Hepatocyte (in vitro differentiated cells): Measurements from ENCODE around the gene ID3. TPM values are rescaled to one million over a fixed set of nuclear protein-coding genes. Genes with fewer than 3 reads are reported as not detected.

Experiments used
- DNase-seq: peaks from one replicate; pipeline ENCODE4 v3.0.0-alpha.2; 2016; ENCODE audit warnings: low spot score
- H2AFZ ChIP-seq: fragments of 200-600 bp; sonication (generic); 2 replicates; pipeline ENCODE4 v1.6.0; 2016; ENCODE audit warnings: antibody characterized with exemption, mild to moderate bottlenecking
- H3K27ac ChIP-seq: fragments of 200-600 bp; sonication (generic); 2 replicates; pipeline ENCODE4 v1.5.1; 2016; ENCODE audit warnings: mild to moderate bottlenecking
- H3K27me3 ChIP-seq: fragments of 200-600 bp; sonication (generic); 2 replicates; pipeline ENCODE4 v1.6.1; 2016
- H3K36me3 ChIP-seq: fragments of 200-600 bp; sonication (generic); replicated peaks from 2 replicates; pipeline ENCODE4 v1.5.1; 2016; ENCODE audit warnings: low read depth; ENCODE audit not compliant: insufficient read depth
- H3K4me1 ChIP-seq: fragments of 200-600 bp; sonication (generic); 2 replicates; pipeline ENCODE4 v1.5.1; 2016; ENCODE audit warnings: mild to moderate bottlenecking, moderate library complexity; ENCODE audit not compliant: insufficient read depth
- H3K4me2 ChIP-seq: fragments of 200-600 bp; sonication (generic); 2 replicates; pipeline ENCODE4 v1.6.0; 2016
- H3K4me3 ChIP-seq: fragments of 200-600 bp; sonication (generic); 2 replicates; pipeline ENCODE4 v1.5.1; 2016; ENCODE audit warnings: mild to moderate bottlenecking
- H3K79me2 ChIP-seq: fragments of 200-600 bp; sonication (generic); 2 replicates; pipeline ENCODE4 v1.6.0; 2017; ENCODE audit warnings: mild to moderate bottlenecking
- H3K9me2 ChIP-seq: fragments of 200-600 bp; sonication (generic); replicated peaks from 2 replicates; pipeline ENCODE4 v1.6.0; 2017; ENCODE audit warnings: mild to moderate bottlenecking; ENCODE audit not compliant: insufficient read depth
- H3K9me3 ChIP-seq: fragments of 200-600 bp; sonication (generic); 2 replicates; pipeline ENCODE4 v1.5.1; 2016; ENCODE audit warnings: low read depth, mild to moderate bottlenecking
- H4K20me1 ChIP-seq: fragments of 200-600 bp; sonication (generic); 2 replicates; pipeline ENCODE4 v1.6.0; 2016; ENCODE audit warnings: mild to moderate bottlenecking; ENCODE audit not compliant: insufficient read depth, poor library complexity, severe bottlenecking
- CTCF ChIP-seq: fragments of 200-600 bp; sonication (generic); IDR thresholded peaks from 2 replicates; pipeline ENCODE4 v1.5.1; 2016; ENCODE audit warnings: antibody characterized with exemption, mild to moderate bottlenecking; ENCODE audit not compliant: poor library complexity
- EZH2 ChIP-seq: fragments of 200-600 bp; sonication (generic); IDR thresholded peaks from 2 replicates; pipeline ENCODE4 v1.6.1; 2016; ENCODE audit warnings: antibody characterized with exemption, mild to moderate bottlenecking, borderline replicate concordance
- EZH2phosphoT487 ChIP-seq: fragments of 200-600 bp; sonication (generic); IDR thresholded peaks from one replicate; pipeline ENCODE4 v1.6.1; 2018; ENCODE audit warnings: antibody characterized with exemption, mild to moderate bottlenecking, low read depth, moderate library complexity; ENCODE audit not compliant: unreplicated experiment, severe bottlenecking
- WGBS: methylation state at CpG from one replicate; pipeline ENCODE4 v1.1.6; 2016; ENCODE audit warnings: low lambda C conversion rate; ENCODE audit errors: missing lambda C conversion rate; 5-methylcytosine and 5-hydroxymethylcytosine counted together
- polyA plus RNA-seq: library from polyadenylated mRNA; unstranded; fragments of >200 nt; fragmentation: Nextera tagmentation; extraction: Ambion mirVana; gene quantifications from 2 replicates; pipeline ENCODE4 v1.2.1, GENCODE V29; 2016
- total RNA-seq: library from RNA; depleted of rRNA; stranded (reverse); fragments of >200 nt; gene quantifications from 2 replicates; pipeline ENCODE4 v1.2.3, GENCODE V29; 2014

The ID3 gene
- total and polyA plus RNA-seq, 2 experiments from 2014 or later: 155 to 314 TPM

DNA sequence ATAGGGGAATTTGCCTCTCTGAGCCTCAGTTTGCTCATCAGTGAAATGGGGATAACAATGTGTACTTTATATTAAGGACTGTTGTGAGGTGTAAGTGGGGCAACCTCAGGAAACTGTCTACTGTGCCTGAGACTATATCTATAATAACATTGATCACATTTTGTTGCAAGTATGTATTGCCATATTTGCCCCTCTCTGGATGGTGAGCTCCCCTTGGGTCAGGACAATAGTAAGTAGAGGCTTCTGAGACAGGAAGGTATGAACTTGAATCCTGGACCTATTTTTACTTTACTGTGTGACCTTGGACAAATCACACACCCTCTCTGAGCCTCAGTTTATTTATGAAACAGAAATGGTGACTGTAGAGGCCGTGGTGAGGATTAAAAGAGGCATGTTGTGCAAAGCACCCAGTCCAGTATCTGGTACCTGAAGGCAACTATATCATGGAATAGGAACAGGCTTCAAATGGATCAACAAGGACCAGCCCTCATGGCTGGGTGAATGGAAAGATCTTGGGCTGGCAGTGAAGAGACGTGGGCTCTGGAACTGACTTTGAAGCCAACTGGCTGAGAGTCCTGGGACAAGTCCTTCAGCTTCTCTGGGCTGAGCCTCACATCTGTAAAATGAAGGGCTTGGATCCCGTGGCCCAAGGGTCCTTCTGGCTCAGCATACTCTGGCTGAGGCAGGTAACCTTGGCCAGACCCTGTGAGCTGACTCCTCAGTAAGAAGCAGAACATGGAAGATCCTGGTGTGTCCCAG is 35.0 kb upstream of the ID3 start:
- no peaks in the 10 kb centered on the region for H3K27me3 ChIP-seq
- no peak for DNase-seq
- H3K79me2 ChIP-seq: no peaks in the 10 kb centered on the region
- no peaks in the 10 kb centered on the region for H4K20me1 ChIP-seq
- no peaks in the 10 kb centered on the region for H3K9me2 ChIP-seq
- 92% methylated on average over 3 of the region's 3 CpGs for WGBS
- H3K4me1 ChIP-seq: peaks cover 6% of the 10 kb centered on the region
- no peaks in the 10 kb centered on the region for H3K9me3 ChIP-seq
- H3K36me3 ChIP-seq: no peaks in the 10 kb centered on the region
- H3K4me2 ChIP-seq: no peak overlapping the region
- H2AFZ ChIP-seq: no peak overlapping the region
- TF ChIP-seq EZH2phosphoT487: no peak
- TF ChIP-seq EZH2: no peak
- TF ChIP-seq CTCF: no peak
- H3K27ac ChIP-seq: no peak overlapping the region
- no peak overlapping the region for H3K4me3 ChIP-seq

DNA sequence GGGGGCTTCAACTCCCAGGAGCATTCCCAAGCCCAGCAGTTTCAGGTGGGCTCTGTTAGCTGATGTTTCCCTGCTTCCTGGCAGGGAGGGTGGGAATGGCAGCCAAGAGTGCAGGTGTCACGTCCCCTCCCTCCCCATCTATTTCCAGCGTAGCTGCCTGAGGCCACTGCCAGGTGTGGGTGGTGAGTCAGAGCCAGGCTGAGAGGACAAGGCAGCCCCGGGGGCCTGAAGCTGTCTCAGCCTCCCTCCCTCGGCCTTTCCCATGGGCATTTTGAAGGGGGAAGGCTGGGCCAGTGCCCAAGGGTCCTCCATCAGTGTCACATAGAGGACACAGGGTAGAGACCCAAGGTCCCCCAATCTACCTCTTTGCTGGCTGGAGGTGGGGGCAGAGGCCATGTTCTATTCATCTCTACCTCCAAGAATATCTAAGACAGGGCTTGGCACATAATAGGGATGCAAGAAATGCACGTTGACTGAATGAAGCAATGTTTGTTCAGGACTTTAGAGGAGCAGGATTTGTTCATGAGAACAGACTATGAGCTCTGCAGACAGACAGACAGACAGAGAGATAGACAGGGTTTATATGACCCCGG is 34.4 kb upstream of the ID3 start:
- Histone ChIP-seq H3K4me2 (no peak overlapping the region), H3K9me3 (no peaks in the 10 kb centered on the region), H3K79me2 (no peaks in the 10 kb centered on the region)

DNA sequence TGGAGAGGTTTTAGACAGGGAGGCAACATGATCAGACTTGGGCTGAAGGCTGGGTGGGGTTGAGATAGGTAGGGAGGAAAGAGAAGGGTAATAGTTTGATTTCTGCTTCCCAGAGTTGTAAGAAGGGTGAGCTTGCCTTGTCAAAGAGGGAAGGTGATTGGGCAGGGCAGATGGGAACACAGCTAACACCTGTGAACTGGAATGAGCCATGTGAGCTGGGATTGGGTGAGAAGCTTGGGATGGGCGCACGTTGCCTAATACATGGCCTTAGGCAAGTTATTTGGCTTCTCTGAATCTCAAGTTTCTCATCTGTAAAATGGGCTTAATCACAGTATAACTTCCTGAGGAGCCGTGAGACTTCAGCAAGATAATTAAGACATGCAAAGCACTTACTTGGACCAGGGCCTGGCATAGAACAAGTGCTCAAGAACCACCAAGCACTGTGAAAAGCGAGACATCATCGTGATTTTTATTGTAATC is 33.8 kb upstream of the ID3 start:
- Histone ChIP-seq H3K36me3 (no peaks in the 10 kb centered on the region), H3K4me2 (no peak overlapping the region), H3K27ac (peak overlapping the region; percentile 10), H3K4me3 (no peak overlapping the region), H4K20me1 (no peaks in the 10 kb centered on the region), H3K9me2 (no peaks in the 10 kb centered on the region), H3K27me3 (no peaks in the 10 kb centered on the region), H2AFZ (no peak overlapping the region), H3K9me3 (no peaks in the 10 kb centered on the region), H3K79me2 (no peaks in the 10 kb centered on the region), H3K4me1 (peaks cover 6% of the 10 kb centered on the region)
- 82% methylated on average over 5 of the region's 5 CpGs for WGBS
- DNase-seq: no peak
- TF ChIP-seq EZH2phosphoT487 (no peak), CTCF (no peak), EZH2 (no peak)

More for the DNA sequence above, 34.4 kb upstream of the ID3 start:
- peaks cover 6% of the 10 kb centered on the region for H3K4me1 ChIP-seq
- no peak for TF ChIP-seq CTCF
- no peak for TF ChIP-seq EZH2
- TF ChIP-seq EZH2phosphoT487: no peak
- no peaks in the 10 kb centered on the region for H3K36me3 ChIP-seq
- no peak overlapping the region for H2AFZ ChIP-seq
- peak overlapping the region; percentile 10 for H3K27ac ChIP-seq
- WGBS: 48% methylated on average over 5 of the region's 6 CpGs
- no peak overlapping the region for H3K4me3 ChIP-seq
- H3K9me2 ChIP-seq: no peaks in the 10 kb centered on the region
- no peaks in the 10 kb centered on the region for H4K20me1 ChIP-seq
- no peaks in the 10 kb centered on the region for H3K27me3 ChIP-seq
- DNase-seq: peak; percentile 63
